ENCODE data around the gene VIPR2.
"Not testable (repeated sequence)": the region's sequence is repeated elsewhere in the genome, so short reads cannot be mapped to it uniquely, and the experiment has no call there.

Gene VIPR2

DNA sequence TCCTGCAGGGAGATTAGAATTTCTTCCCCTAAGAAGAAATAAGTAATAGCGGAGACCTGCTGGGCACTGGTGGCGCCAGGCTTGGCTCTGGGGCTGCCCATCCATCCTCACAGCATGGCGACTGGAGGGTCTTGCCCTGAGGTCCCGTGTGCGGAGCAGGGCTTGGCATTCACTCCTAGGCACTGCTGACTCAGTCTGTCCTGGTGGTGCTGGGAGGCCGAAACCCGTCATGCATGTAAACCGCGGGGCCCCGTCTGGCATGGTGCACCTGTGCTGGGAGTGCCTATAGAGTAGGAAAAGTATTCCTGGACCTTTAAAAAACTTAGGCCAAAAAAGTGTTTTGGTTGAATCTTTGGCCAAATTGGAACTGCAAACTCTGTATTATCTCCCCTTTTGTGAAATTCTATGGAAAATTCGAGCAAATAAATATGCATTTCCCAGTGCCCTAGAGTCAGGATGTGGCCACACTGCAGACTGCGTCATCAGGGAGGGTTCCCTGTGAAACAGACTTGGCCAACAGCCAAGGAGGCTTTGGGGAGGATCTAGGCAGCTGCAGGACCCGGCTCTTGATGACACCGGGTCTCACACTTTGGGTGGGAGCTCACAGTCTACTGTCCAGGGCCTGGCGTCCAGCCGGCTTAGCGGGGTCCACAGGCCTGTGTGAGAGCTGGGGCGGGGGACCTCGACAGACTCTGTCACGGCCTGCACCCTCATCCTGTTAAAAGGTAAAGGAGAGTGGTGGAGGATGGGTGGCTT lies 122.3 kb downstream of the VIPR2 start:
- no peak for DNase-seq

DNA sequence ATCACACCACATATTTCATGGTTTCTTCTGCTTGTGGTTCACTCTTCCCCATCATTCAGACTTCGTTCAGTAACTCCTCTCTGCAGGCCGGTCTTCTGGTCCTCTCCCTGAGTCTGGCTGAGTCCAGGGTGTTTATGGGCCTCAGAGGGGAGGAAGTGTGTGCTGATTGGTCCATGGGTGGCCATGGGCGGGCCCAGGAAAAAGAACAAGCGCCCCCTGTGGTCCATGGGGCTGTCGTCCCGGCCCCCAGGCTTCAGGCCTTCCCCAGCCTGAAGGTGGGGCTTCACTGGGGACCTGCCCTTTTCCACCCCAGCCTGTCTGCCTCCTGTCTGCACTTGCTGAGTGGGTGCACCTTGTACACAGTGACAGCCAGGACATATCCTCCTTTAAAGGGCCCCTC lies 123.7 kb downstream of the VIPR2 start:
- no peak for DNase-seq

DNA sequence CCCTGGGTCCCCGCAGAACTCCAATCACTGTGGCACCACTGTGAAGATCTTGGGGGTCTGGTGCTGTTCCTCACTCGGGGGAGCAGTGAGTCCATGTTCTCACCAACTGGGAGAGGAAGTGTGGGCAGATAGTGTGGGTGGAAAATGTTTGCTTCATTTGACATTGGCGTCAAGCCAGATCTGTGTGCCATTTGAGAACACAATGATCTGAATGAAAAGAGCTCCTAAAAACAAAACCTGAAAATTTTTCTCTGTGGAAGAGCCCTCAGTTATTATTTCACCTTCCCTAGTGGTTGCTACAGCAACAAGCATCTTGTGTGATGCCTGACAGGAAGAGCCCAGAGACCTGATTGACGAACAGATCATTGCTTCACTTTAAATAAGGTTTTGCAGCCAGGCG lies 125.6 kb downstream of the VIPR2 start:
- no peak for DNase-seq

DNA sequence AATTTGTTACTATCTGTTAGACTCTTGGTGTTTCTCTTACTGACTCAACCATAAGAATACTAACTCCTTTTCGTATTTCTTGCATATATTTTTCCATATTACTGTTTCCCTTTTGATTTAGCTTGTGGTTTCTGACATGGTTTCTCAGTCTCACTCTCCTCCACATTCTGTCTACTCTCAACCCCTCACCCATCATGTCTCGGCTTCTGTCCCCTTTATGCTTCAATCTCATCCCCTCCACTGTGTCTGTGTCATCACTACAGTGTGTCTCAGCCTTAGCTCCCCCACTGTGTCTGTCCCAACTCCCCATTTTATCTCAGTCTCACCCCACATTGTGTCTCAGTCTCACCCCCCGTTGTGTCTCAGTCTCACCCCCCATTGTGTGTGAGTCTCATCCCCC lies 126.9 kb downstream of the VIPR2 start:
- no peak for DNase-seq

DNA sequence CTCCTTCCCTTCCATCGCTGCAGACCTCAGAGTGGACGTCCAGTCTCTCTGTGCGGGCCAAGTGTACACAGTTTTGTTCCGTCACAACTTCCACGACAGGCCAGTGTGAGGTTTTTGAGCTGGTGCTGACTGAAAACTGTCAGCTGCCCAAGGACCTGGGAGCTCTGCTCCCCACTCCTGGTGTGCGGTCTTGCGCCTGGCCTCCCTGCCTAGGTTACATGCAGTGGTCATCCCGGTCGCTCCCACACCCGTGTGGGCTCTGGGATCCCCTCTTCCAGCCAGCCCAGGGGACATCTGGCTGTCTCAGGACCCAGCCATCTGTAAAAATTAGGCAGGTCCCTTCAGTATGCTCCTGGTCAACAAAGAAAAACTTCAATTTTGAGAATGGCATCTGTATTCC lies 127.5 kb downstream of the VIPR2 start:
- DNase-seq = no peak

DNA sequence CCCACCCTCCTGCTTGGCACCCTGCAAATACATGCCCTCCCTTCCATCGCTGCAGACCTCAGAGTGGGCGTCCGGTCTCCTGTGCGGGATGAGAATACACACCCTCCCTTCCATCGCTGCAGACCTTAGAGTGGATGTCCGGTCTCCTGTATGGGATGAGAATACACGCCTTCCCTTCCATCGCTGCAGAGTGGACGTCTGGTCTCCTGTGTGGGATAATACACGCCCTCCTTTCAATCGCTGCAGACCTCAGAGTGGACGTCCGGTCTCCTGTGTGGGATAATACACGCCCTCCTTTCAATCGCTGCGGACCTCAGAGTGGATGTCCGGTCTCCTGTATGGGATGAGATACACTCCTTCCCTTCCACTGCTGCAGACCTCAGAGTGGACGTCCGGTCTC lies 128.1 kb downstream of the VIPR2 start:
- no peak for DNase-seq

DNA sequence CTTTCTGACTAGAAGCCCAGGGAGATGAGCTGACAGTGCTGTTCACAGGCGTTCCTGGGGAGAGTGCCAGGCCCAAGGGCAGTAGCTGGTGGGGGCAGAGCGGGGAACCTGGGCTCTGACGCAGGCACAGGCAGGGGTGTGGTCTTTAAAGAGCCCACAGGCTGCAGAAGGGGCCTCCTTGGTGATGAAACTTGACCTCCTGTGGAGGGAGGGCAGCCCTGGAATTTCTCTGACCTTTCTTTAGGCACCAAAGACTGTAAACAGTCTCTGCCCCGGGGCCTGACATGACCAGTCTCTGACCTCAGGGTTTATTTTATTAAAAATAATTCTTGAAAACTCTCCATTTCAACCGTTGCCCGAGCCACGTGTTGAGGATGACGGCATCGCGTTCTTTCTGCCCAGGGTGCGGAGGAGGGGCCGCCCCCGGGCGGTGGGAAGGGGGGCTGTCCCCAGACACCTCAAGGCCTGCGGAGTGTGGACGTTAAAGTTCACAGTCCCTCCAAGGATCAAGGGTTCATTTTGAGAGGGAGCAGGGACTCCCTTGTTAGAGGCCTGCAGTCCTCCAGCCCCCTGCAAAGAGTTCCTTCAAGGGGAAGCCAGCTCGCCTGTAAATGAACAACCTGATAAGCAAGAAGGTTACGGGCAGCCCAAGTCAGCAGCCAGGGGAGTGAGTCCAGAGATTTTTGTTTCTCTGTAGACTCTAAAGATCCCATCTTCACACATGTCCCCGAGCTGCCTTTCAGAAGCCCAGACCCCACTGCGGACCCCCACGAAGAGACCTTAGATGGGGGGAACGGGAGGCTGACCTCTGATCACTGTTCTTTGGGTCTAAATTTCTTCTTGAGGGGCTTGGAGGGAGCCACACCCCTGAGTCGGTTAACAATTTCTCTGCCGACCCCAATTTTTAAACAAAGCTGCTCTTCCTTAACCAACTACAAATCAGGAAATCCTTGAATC lies 128.9 kb downstream of the VIPR2 start:
- DNase-seq = no peak

DNA sequence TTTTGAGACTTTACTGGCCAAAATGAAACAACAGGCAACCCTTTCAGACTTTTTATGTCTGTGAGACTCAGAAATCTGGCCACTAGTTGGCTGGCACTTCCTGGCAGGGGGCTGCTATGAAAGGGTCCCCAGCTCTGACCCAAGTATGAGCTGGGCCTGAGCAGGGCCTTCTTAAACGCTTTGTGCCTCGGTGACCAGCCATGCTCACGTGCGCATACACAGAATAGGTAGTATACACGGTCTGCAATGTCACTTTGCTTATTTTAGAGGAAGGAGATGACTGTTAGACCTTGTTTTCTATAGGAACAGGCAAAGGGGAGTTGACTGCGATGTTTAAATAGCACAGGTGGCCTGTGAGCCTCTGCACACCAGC lies 129.6 kb downstream of the VIPR2 start:
- DNase-seq = no peak

DNA sequence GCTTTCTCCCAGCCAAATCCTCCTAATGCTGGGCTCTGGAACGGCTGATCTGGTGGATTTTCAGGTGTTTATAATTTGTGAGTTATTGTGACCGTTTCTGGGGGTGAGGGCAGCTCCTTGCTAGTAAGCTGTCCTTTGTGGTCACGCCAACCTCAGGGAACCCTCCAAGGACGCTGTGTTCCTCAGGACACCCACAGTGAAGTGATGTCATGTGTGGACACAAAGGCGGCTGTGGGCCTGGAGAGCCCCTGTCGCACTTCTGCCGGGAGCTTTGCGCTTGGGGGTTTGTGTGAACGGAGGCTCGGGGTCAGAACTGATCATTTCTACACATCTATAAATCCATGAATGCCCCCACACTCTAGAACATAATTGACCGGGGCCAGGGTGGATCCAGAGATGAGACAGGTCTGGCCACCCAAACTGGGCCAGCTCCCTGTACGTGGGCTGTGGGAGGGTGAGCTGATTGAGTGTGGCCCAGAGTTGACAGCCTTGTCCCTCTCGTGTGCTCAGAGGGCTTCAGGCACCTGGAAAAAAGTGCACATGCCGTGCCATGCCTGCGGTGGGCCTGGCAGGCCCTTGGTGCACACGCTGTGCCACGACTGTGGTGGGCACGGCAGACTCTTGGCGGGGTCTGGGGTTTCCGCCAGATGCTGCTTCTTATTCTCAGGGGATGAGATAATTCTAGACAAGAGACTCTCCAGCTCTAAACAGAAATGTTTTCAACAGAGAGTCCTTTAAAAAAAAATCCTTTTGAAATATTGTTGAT lies 130.2 kb downstream of the VIPR2 start:
- DNase-seq = no peak

DNA sequence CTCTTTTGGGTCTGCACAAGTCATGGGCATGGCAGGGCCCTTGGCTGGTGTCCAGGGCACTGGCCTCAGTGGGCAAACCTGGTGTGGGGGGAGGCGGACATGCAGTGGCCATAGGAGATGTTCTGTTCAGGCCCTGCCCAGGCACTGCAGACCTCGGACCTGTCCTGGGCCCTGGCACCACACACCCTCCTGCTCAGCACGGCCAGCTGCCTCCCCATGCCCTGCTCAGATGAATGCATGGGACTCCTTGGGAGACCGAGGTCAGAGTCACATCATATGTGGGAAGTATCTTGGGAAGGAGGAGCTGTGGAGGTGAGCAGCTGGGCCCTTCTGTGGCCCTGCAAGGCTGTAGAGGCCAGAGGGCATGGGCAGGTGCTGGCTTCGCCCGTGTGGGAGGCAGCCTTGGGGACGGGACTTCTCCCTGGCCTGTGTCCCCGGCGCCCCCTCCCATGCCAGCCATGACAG lies 130.8 kb downstream of the VIPR2 start:
- no peak for DNase-seq

DNA sequence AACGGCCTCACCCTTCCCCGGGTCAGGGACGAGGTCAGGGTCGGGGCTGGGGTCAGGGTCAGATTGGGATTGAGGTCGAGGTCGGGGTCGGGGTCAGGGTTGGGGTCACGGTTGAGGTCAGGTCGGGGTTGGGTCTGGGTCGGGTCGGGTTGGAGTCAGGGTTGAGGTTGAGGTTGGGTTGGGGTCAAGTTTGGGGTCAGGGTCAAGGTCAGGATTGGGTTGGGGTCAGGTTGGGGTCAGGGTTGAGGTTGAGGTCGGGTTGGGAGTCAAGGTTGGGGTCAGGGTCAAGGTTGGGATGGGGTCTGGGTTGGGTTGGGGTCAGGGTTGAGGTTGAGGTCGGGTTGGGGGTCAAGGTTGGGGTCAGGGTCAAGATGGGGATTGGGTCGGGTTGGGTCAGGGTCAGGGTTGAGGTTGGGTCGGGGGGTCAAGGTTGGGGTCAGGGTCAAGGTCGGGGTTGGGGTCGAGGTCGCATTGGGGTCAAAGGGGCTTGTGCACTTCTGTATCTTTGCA lies 131.4 kb downstream of the VIPR2 start:
- no peak for DNase-seq

DNA sequence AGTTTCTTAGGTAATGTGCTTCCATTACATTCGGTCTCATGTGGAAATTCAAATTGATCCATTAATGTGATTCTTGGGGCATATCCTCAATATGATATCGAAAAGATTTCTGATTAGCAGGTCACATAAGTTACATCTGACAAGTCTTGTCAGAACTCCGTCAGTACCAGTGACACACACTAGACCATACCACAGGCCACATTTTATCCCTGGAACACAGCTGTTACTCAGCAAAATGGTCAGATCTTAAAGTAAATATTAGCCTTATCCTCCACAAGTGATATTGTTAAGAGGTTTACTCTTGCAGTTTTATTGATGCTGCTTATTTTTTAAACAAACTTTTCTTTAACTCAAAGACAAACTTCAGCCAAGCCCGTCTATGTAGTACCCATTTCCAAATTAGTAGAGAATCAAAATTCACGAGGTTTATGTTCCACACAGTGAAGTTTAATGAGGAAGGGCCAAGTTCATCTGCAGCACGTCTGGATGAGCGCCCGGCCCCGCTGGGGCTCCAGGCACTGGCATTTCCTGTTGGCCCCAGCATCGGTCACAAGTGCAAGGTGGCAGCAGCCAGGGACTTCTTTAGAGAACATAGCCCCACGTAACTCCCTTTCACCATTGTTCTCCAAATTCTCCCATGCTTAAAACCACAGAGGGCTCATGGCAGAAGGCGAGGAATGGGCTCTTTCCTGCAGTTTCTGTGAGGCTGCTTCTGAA lies 132.2 kb downstream of the VIPR2 start:
- DNase-seq = no peak

DNA sequence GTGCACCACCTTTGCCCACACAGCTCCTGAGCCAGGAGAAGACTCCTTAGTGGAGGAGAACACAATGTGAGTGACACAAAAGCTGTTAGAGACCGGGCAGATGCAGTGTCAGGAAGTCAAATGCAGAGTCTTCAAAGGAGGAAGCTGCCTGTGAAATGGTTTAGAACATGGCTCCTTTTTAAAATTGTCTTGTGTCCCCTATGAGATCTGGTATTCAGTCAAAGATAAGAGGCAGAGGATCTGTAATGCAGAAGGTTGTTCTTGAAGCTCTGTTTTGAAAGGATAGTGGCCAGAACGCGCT lies 133.0 kb downstream of the VIPR2 start:
- DNase-seq = no peak

DNA sequence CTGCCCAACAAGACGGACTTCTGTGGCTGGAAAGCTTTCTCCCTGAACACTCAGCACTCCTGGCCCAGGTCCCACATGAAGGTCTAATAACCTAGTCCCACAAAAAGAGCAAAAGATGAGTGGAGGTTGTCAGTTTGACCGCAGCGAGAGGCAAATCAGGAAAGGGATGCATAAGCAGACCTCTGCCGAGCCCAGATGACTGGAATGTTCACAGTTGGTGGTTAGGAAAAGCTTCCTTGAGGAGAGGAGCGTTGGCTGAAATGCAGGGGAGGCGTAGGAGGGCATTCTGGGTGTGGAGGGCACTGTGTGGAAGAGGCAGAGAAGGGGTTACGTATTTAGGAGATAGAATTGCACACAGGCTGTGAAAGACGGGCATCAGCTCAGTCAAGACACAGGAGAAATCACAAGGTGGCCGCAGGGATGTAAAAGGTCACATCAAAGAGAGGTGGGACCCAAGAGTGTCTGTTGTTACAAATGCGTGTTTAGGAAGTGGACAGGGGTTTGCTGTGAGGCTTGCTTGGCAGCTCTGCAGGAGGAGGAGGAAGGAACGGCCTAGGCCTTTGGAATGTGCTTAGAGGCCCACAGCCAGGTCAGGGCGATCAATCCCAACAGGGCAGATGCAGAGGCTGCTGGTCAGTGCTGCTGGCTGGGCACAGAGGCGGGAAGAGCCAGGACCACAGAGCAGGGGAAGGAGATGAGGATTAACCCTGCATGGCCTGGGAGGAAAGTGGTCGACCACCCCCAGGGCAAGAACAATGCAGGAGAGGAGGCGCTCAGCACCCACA lies 133.5 kb downstream of the VIPR2 start:
- no peak for DNase-seq

DNA sequence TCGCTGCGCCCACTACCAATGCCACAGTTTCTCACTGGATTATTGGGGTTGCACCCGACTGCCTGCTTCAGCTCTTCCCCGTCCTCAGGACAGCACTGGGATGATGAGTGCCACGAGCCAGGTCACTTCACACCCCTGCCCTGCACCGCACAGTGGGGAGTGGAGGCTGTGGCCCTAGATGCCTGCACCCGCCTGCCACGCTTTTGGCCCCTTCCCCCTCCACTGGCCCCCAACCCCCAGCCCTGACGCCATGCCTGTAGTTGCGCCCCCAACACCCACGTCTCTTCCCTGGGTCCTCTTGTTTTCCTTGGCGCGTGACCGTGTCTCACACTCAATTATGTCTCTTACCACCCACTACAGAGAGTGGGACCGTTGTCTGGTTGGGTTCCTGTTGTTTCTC lies 134.3 kb downstream of the VIPR2 start:
- DNase-seq = no peak

DNA sequence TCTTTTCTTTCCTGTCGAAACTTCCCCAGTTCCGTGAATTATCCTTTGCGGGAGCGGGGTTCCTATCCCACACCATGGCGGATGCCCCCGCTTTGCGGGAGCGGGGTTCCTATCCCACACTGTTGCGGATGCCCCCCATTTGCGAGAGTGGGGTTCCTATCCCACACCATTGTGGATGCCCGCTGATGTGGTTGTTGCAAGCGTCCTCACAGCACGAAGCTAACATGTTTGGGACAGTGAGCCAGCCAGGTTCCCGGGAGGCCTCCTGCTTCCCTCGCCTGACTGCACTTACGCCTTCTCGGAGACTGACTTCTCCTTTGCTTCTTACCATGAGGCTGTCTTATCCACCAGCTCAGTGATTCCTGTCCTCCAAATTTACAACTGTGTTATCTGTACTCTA lies 134.7 kb downstream of the VIPR2 start:
- DNase-seq = no peak

DNA sequence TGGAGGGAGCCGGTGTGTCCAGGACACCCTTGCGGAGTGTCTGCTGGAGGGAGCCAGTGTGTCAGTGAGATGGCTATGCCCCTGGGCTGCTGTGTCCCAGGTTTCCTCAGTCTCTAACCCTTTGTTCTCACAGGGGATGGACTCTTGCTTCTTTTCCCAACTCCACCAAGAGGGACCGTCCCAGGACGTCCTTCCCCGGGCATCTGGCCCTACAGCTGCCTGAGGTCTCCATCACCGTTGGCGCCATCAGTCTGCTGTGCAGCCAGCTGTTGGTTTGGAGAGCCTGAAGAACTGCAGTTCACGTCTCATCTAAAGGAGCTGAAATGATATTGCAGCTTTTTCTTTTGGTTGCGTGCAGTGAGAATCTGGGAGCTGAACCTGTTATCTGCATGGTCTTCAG lies 136.2 kb downstream of the VIPR2 start:
- DNase-seq = no peak

DNA sequence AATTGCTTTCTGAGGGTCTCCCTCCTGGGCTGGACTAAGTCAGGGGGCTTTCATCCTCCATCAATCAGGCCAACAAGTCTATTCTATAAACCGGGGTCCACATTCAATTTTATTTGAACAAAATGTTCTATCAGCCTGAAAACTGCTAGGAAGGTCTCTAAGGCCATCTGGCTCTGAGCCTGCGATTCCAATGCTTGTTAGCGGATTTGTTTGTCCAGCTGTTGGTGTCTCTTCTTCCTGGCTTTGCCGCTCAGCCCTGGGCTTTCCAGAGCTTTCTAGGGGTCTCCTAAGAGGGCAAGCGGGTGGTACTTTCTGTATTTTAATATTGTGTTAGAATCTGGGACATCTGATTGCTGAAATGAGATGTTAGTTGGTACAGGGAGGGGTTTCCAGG lies 136.7 kb downstream of the VIPR2 start:
- no peak for DNase-seq

DNA sequence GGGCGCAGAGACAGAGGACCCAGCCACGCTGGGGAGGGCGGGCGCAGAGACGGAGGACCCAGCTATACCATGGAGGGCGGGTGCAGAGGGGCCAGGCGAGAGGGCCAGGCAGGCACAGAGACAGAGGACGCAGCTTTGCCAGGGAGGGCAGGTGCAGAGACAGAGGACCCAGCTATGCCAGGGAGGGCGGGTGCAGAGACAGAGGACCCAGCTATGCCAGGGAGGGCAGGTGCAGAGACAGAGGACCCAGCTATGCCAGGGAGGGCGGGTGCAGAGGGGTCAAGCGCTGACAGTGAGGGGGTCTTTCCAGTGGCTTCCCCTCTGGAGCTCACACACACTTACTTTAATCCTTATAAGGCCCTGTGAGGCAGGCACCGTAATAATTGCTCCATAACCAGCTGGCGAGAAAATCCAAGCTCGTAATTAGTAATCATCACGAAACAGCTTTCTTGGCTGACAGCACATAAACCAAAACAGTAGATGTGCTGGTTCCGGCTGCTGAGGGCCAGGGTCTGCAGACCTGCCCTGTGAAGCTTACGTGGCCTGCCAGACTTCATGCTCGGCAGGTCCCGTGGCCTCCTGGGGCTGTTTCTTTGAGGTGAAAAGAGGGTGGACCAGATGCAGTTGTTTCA lies 137.2 kb downstream of the VIPR2 start:
- no peak for DNase-seq

DNA sequence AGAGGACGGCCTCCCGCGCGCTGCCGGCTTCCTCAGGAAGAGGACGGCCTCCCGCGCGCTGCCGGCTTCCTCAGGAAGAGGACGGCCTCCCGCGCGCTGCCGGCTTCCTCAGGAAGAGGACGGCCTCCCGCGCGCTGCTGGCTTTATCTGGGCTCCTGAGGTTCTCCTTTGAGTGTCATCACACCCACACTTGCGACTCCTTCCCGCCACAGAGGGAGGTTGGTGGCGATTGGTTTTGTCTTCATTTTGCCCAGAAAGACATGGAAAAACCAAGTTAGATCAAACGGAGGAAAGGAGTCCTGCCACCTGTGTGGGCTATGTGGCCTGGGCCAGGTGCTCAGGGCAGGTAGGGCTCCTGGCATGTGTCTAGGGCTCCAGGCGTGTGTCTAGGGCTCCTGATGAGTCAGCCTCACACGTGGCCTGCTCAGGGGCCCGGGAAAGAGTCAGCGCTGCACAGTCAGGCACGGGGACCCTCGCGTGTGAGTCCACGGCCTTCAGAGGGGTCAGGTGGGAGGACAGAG lies 138.0 kb downstream of the VIPR2 start:
- no peak for DNase-seq

DNA sequence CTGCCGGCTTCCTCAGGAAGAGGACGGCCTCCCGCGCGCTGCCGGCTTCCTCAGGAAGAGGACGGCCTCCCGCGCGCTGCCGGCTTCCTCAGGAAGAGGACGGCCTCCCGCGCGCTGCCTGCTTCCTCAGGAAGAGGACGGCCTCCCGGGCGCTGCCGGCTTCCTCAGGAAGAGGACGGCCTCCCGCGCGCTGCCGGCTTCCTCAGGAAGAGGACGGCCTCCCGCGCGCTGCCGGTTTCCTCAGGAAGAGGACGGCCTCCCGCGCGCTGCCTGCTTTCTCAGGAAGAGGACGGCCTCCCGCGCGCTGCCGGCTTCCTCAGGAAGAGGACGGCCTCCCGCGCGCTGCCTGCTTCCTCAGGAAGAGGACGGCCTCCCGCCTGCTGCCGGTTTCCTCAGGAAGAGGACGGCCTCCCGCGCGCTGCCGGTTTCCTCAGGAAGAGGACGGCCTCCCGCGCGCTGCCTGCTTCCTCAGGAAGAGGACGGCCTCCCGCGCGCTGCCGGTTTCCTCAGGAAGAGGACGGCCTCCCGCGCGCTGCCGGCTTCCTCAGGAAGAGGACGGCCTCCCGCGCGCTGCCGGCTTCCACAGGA lies 138.6 kb downstream of the VIPR2 start:
- DNase-seq = not testable (repeated sequence)

All from NCI-H526 (cell line).